Stomach (tissue), 4 donors: ENCODE measurements around the gene CD300LD.

Source experiments
- CTCF ChIP-seq, 7 experiments: fragments of 450-650 bp in 4 of 7; fragments of 200-600 bp in 3 of 7; sonication (generic) in 3 of 7; IDR thresholded peaks; one replicate each; pipeline ENCODE4 v1.5.1; 2016 to 2019; ENCODE audit warnings: antibody characterized with exemption in 7 of 7, control low read depth in 2 of 7, mild to moderate bottlenecking in 1 of 7
- EP300 ChIP-seq: sonication (generic); formaldehyde crosslinking; IDR thresholded peaks from one replicate; pipeline ENCODE4 v1.6.1; 2017; ENCODE audit warnings: antibody characterized with exemption
- POLR2A ChIP-seq, 4 donors: fragments of 450-650 bp; IDR thresholded peaks; one replicate each; pipeline ENCODE4 v1.6.1; 2016; ENCODE audit warnings: antibody characterized with exemption in 4 of 4, control low read depth in 2 of 4, mild to moderate bottlenecking in 1 of 4, moderate library complexity in 1 of 4
- POLR2AphosphoS5 ChIP-seq, 3 donors: sonication (generic); formaldehyde crosslinking; IDR thresholded peaks; one replicate each; pipeline ENCODE4 v1.6.1; 2016; ENCODE audit warnings: antibody characterized with exemption in 3 of 3

DNA sequence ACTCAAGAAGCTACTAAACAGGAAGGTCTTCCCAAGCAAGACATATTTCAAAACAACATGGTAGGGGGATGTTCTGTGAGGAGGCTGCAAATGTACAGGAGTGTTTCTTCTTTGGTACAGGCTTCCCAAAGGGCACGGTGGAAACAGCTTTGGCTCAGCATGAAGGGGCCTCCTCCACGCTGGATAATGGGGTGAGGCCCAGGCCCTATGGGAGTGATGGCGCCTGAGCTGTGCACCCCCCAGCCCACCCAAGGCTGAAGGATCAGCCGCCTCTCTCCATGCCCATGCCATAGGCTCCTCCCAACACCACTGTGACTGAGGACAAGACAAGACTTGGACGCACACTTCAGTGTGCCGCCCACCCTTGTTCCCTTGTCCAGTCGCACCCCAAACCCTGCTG is 24.6 kb upstream of the CD300LD start:
- TF ChIP-seq CTCF (IDR thresholded peaks at IDR 0.05) (no peak), POLR2A (IDR thresholded peaks at IDR 0.05) (no peak), POLR2AphosphoS5 (IDR thresholded peaks at IDR 0.05) (no peak), EP300 (no peak)
